ENCODE measurements around the gene CARTPT.

CARTPT gene

GRCh38 chr5:71700803-71701202, 18.3 kb upstream of the CARTPT start:
- no peaks in the 10 kb centered on the region for H3K36me3 ChIP-seq (ENCODE audit: control insufficient read depth, insufficient read depth, low read length)
- no peaks in the 10 kb centered on the region for H3K4me1 ChIP-seq (ENCODE audit: control insufficient read depth, insufficient read depth, low read length)
- no peaks in the 10 kb centered on the region for H3K27me3 ChIP-seq (ENCODE audit: control insufficient read depth, insufficient read depth, low read length)
- no peak overlapping the region for H3K9ac ChIP-seq (ENCODE audit: low read depth, low read length)
- H3K9me3 ChIP-seq (ENCODE audit: control insufficient read depth, insufficient read depth, low read length) = no peaks in the 10 kb centered on the region
- no peak overlapping the region for H3K4me3 ChIP-seq (ENCODE audit: low read depth, low read length)

GRCh38 chr5:71701407-71701806, 17.7 kb upstream of the CARTPT start:
- Histone ChIP-seq H3K9me3 (ENCODE audit: control insufficient read depth, insufficient read depth, low read length) (no peaks in the 10 kb centered on the region), H3K27me3 (ENCODE audit: control insufficient read depth, insufficient read depth, low read length) (no peaks in the 10 kb centered on the region), H3K4me3 (ENCODE audit: low read depth, low read length) (no peak overlapping the region), H3K4me1 (ENCODE audit: control insufficient read depth, insufficient read depth, low read length) (no peaks in the 10 kb centered on the region), H3K9ac (ENCODE audit: low read depth, low read length) (no peak overlapping the region), H3K36me3 (ENCODE audit: control insufficient read depth, insufficient read depth, low read length) (no peaks in the 10 kb centered on the region)

- H3K9ac ChIP-seq (ENCODE audit: low read depth, low read length) = no peak overlapping the region
- no peaks in the 10 kb centered on the region for H3K27me3 ChIP-seq (ENCODE audit: control insufficient read depth, insufficient read depth, low read length)
- no peaks in the 10 kb centered on the region for H3K36me3 ChIP-seq (ENCODE audit: control insufficient read depth, insufficient read depth, low read length)
- no peaks in the 10 kb centered on the region for H3K4me1 ChIP-seq (ENCODE audit: control insufficient read depth, insufficient read depth, low read length)
- H3K4me3 ChIP-seq (ENCODE audit: low read depth, low read length) = no peak overlapping the region
- H3K9me3 ChIP-seq (ENCODE audit: control insufficient read depth, insufficient read depth, low read length) = no peaks in the 10 kb centered on the region
Observed at GRCh38 chr5:71703941-71704340, 15.1 kb upstream of the CARTPT start.

GRCh38 chr5:71705421-71705820, 13.7 kb upstream of the CARTPT start:
- Histone ChIP-seq H3K9ac (ENCODE audit: low read depth, low read length) (no peak overlapping the region), H3K27me3 (ENCODE audit: control insufficient read depth, insufficient read depth, low read length) (no peaks in the 10 kb centered on the region), H3K4me1 (ENCODE audit: control insufficient read depth, insufficient read depth, low read length) (no peaks in the 10 kb centered on the region), H3K4me3 (ENCODE audit: low read depth, low read length) (no peak overlapping the region), H3K9me3 (ENCODE audit: control insufficient read depth, insufficient read depth, low read length) (no peaks in the 10 kb centered on the region), H3K36me3 (ENCODE audit: control insufficient read depth, insufficient read depth, low read length) (no peaks in the 10 kb centered on the region)

GRCh38 chr5:71706906-71707305, 12.2 kb upstream of the CARTPT start:
- no peaks in the 10 kb centered on the region for H3K27me3 ChIP-seq (ENCODE audit: control insufficient read depth, insufficient read depth, low read length)
- no peaks in the 10 kb centered on the region for H3K36me3 ChIP-seq (ENCODE audit: control insufficient read depth, insufficient read depth, low read length)
- H3K9ac ChIP-seq (ENCODE audit: low read depth, low read length) = no peak overlapping the region
- H3K9me3 ChIP-seq (ENCODE audit: control insufficient read depth, insufficient read depth, low read length) = no peaks in the 10 kb centered on the region
- no peaks in the 10 kb centered on the region for H3K4me1 ChIP-seq (ENCODE audit: control insufficient read depth, insufficient read depth, low read length)
- no peak overlapping the region for H3K4me3 ChIP-seq (ENCODE audit: low read depth, low read length)

- Histone ChIP-seq H3K4me1 (ENCODE audit: control insufficient read depth, insufficient read depth, low read length) (no peaks in the 10 kb centered on the region), H3K36me3 (ENCODE audit: control insufficient read depth, insufficient read depth, low read length) (no peaks in the 10 kb centered on the region), H3K9ac (ENCODE audit: low read depth, low read length) (no peak overlapping the region), H3K27me3 (ENCODE audit: control insufficient read depth, insufficient read depth, low read length) (peaks cover 11% of the 10 kb centered on the region), H3K9me3 (ENCODE audit: control insufficient read depth, insufficient read depth, low read length) (no peaks in the 10 kb centered on the region), H3K4me3 (ENCODE audit: low read depth, low read length) (no peak overlapping the region)
Observed at GRCh38 chr5:71711610-71712009, 7.5 kb upstream of the CARTPT start.

GRCh38 chr5:71714911-71715310, 4.2 kb upstream of the CARTPT start:
- H3K9me3 ChIP-seq (ENCODE audit: control insufficient read depth, insufficient read depth, low read length) = no peaks in the 10 kb centered on the region
- peaks cover 42% of the 10 kb centered on the region for H3K27me3 ChIP-seq (ENCODE audit: control insufficient read depth, insufficient read depth, low read length)
- H3K4me3 ChIP-seq (ENCODE audit: low read depth, low read length) = no peak overlapping the region
- no peak overlapping the region for H3K9ac ChIP-seq (ENCODE audit: low read depth, low read length)
- H3K4me1 ChIP-seq (ENCODE audit: control insufficient read depth, insufficient read depth, low read length) = no peaks in the 10 kb centered on the region
- H3K36me3 ChIP-seq (ENCODE audit: control insufficient read depth, insufficient read depth, low read length) = no peaks in the 10 kb centered on the region

GRCh38 chr5:71727978-71728377, 8.9 kb downstream of the CARTPT start:
- Histone ChIP-seq H3K27me3 (ENCODE audit: control insufficient read depth, insufficient read depth, low read length) (peaks cover 2% of the 10 kb centered on the region), H3K4me1 (ENCODE audit: control insufficient read depth, insufficient read depth, low read length) (no peaks in the 10 kb centered on the region), H3K9ac (ENCODE audit: low read depth, low read length) (no peak overlapping the region), H3K4me3 (ENCODE audit: low read depth, low read length) (no peak overlapping the region), H3K9me3 (ENCODE audit: control insufficient read depth, insufficient read depth, low read length) (no peaks in the 10 kb centered on the region), H3K36me3 (ENCODE audit: control insufficient read depth, insufficient read depth, low read length) (no peaks in the 10 kb centered on the region)

- Histone ChIP-seq H3K36me3 (ENCODE audit: control insufficient read depth, insufficient read depth, low read length) (no peaks in the 10 kb centered on the region), H3K9ac (ENCODE audit: low read depth, low read length) (no peak overlapping the region), H3K4me3 (ENCODE audit: low read depth, low read length) (no peak overlapping the region), H3K9me3 (ENCODE audit: control insufficient read depth, insufficient read depth, low read length) (no peaks in the 10 kb centered on the region), H3K27me3 (ENCODE audit: control insufficient read depth, insufficient read depth, low read length) (no peaks in the 10 kb centered on the region), H3K4me1 (ENCODE audit: control insufficient read depth, insufficient read depth, low read length) (no peaks in the 10 kb centered on the region)
Observed at GRCh38 chr5:71731015-71731414, 11.9 kb downstream of the CARTPT start.

GRCh38 chr5:71732011-71732410, 12.9 kb downstream of the CARTPT start:
- Histone ChIP-seq H3K9me3 (ENCODE audit: control insufficient read depth, insufficient read depth, low read length) (no peaks in the 10 kb centered on the region), H3K27me3 (ENCODE audit: control insufficient read depth, insufficient read depth, low read length) (no peaks in the 10 kb centered on the region), H3K36me3 (ENCODE audit: control insufficient read depth, insufficient read depth, low read length) (no peaks in the 10 kb centered on the region), H3K9ac (ENCODE audit: low read depth, low read length) (no peak overlapping the region), H3K4me1 (ENCODE audit: control insufficient read depth, insufficient read depth, low read length) (no peaks in the 10 kb centered on the region), H3K4me3 (ENCODE audit: low read depth, low read length) (no peak overlapping the region)

- H3K4me3 ChIP-seq (ENCODE audit: low read depth, low read length) = no peak overlapping the region
- H3K9ac ChIP-seq (ENCODE audit: low read depth, low read length) = no peak overlapping the region
- no peaks in the 10 kb centered on the region for H3K4me1 ChIP-seq (ENCODE audit: control insufficient read depth, insufficient read depth, low read length)
- no peaks in the 10 kb centered on the region for H3K36me3 ChIP-seq (ENCODE audit: control insufficient read depth, insufficient read depth, low read length)
- H3K27me3 ChIP-seq (ENCODE audit: control insufficient read depth, insufficient read depth, low read length) = no peaks in the 10 kb centered on the region
- H3K9me3 ChIP-seq (ENCODE audit: control insufficient read depth, insufficient read depth, low read length) = no peaks in the 10 kb centered on the region
Observed at GRCh38 chr5:71734141-71734540, 15.1 kb downstream of the CARTPT start.

GRCh38 chr5:71737931-71738539, 19.0 kb downstream of the CARTPT start:
- no peaks in the 10 kb centered on the region for H3K36me3 ChIP-seq (ENCODE audit: control insufficient read depth, insufficient read depth, low read length)
- H3K4me1 ChIP-seq (ENCODE audit: control insufficient read depth, insufficient read depth, low read length) = no peaks in the 10 kb centered on the region
- no peak overlapping the region for H3K9ac ChIP-seq (ENCODE audit: low read depth, low read length)
- H3K4me3 ChIP-seq (ENCODE audit: low read depth, low read length) = no peak overlapping the region
- no peaks in the 10 kb centered on the region for H3K9me3 ChIP-seq (ENCODE audit: control insufficient read depth, insufficient read depth, low read length)
- H3K27me3 ChIP-seq (ENCODE audit: control insufficient read depth, insufficient read depth, low read length) = no peaks in the 10 kb centered on the region
